Hepatic stellate cell (primary cell): ENCODE results near the gene EPAS1.

Experiments used
- DNase-seq: peaks from one replicate; pipeline ENCODE4 v3.0.0; 2011; ENCODE audit warnings: low spot score

The EPAS1 gene

DNA sequence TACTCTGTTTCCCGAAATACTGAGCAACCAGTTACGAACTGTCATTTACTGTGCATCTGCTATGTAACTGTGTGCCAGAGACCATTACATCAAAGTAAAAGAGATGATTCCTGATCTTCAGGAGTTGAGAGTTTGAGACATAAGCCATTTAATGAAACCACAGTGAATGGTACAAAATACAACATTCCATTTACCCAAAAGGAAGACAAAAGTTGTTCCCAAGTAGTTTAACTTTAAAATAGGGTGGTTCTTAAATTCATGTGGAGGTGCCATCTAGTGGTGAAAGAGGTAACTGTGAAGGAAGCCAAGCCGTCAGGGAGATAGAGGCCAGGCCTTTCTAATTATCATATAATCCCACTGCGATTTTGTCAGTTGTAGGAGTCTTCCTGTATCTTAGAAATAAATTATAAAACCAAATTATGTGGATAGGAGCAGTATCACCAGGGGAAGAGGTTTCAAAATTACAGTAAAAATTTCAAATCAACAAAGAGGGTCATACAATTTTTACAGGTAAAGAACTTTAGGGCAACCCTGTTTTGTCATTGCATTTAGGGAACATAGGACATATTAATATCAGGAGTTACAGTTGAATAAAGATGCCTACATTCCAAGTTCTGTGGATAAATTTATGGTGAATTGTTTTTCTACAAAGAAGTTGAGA, 67.7 kb downstream of the EPAS1 start:
- DNase-seq, result peak; percentile 57

DNA sequence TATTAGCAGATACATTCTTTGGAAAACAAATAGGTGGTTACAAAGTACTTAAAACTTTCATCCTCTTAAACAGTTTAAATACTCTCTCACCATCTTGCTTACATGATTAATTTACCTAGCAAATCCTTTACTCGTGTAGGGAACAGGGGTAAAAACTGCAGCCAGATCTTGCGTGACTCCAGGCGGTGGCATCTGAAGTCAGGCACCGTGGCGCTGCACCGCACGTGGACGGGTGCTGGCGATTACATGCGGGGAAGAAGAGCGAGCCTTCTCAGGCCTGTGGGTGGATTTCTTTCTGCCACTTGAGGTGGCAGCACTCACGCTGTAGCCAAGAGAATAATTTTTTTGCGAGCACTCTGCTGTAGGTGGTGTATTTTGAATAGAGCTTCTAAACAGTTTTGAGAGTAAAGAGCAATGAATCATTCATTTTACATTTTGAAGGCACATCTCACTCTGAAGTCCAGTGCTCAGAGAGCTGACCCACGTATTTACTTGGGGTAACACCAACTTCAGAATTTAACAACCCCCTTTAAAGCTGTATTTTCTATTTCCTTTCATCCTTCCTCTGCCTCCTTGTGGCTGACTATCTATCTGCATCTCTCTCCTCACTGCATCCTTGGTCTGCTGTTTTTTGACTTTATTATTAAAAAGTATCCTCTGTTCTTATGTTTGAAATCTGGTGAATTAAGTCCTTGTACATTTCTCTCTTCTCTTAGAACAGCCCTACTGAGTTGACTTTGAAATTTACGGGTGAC, 68.9 kb downstream of the EPAS1 start:
- peak; percentile 32 for DNase-seq

DNA sequence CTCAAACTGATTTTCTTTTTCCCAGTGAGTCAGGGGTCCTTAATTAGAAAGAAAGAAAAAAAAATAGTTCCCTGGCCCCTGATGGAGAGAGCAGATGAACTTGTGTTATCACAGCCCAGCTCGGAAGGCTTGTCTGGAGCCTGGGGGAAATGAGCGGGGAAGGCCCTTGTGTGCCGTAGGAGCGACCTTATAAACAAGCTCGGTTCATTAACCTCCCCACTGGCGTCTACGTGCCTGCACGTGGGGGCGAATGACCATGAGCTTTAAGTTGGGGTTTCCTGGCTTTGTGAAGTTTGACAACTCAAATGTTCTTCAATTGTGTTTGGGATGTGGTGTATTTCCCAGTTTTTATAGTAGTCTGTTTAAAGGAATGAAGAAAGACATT, 69.5 kb downstream of the EPAS1 start:
- DNase-seq, result no peak

DNA sequence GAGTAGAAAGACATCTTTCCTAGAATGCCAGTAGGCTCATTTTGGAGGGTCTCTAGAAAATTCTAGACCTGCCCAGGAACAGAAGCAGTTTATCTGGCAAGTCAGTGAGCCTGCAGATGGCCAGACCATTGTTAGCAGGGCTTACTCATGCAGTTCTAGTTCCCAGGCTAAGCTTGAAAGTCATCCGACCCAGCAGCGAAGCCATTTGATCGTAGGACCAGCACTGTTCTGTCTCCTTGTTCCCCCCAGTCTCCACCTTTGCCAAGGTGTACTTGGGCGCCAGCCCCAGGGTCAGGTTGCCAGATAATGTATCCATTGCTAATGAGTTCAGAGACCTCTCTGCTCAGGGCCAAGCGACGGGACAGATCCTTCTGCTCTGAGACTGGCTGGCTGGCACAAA, 70.1 kb downstream of the EPAS1 start:
- no peak for DNase-seq

DNA sequence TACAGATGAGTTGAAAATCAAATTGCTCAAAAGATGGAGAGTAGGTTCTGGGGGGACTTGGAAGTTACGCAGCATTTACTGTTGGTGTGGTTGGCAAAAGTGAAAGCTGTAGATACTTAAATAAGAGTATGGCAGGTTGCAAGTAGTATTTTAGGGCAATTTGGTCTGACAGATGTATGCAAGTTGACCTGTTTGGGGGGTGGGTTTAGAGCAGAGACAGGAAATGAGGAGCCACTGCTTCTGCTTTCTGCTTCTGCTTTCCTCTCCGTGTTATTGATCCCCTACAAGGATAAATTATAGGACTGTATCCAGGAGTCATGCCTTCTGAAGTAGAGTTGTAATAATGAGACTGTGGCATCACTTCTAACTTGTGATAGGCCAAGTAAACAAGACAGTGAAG, 71.2 kb downstream of the EPAS1 start:
- DNase-seq, result no peak

DNA sequence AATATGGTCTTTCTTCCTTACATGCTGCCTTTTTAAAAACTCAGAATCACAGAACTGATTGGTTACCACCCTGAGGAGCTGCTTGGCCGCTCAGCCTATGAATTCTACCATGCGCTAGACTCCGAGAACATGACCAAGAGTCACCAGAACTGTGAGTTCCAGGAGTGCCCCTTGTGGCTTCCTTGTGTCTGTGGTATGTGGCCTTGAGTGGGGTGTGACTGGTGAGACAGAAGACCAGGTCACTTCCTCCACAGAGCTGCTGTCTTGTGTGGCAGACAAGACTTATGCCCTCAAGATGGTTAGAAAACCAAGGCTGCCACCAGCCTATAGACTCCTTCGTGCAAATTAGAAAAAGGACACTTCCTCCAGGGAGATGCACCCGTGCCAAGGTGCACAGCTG, 72.6 kb downstream of the EPAS1 start:
- DNase-seq, result no peak

DNA sequence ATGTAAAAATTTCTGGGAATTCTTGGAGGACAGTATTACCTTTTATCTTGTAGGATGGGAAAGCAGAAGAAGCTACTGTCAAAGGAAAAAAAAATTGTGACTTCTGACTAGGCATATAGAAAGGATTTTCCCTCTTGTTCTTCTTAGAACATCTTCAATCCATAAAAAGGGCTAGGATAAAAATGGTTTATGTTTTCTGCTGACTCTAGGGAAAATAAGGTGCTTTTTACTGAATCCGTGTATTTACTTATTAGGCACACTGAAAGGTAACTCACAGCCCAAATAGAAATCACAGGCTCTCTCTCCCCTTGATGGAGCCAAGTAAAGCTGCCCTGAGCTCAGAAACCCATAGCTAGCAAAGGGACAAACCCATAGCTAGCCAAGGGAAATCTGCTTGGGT, 74.6 kb downstream of the EPAS1 start:
- DNase-seq, result no peak

DNA sequence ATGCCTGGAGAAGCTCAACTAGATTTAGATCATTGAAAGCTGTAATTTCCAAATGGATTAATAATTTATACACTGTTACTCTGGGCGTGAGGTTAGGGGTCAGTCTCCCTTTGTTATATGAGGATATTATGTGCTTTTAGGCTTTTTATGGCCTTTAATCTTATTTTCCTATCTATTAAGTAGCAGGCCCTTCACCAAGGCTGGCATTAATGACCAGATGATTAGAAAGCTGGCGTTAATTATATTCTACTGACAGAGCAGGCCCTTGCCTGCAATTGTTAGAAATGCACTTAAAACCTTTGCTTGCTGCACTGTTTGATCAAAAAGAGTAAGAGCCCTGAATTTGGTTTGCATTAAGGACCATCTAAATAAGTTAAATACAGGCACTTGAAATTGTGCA, 75.3 kb downstream of the EPAS1 start:
- DNase-seq, result no peak

DNA sequence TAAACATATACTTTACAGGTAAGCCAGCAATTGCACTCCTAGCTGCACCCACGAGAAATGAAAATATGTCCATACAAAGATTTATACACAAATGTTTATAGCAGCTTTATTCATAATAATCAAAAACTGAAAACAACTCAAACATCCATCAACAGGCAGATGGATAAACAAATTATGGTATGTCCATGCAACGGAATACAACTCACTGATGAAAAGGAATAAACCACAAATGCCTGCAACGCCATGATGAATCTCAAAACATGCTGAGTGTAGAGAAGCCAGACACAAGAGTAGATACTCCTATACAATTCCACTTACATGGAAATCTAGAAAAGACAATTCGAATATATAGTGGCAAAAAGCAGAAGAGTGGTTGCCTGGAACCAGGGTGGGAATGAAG, 76.0 kb downstream of the EPAS1 start:
- no peak for DNase-seq

DNA sequence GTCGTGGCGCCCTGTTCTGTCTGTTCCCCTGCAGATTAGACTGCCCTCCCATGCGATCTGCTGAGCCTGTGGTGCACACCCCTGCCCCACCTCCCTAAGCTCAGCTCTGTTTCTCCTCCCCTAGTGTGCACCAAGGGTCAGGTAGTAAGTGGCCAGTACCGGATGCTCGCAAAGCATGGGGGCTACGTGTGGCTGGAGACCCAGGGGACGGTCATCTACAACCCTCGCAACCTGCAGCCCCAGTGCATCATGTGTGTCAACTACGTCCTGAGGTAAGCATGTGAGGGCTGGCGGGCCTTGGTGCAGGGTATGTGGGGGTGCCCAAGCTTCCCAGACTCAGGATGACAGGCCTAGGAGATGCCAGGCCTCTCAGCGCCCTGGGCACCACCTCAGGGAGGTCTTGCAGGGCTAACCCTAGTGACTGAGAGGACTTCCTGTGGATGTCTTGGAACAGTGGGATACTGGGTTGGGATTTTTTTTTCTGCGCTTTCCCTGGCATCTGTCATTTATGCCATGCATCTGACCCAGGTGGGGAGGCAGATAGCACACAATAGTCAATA, 78.4 kb downstream of the EPAS1 start:
- DNase-seq, result no peak

DNA sequence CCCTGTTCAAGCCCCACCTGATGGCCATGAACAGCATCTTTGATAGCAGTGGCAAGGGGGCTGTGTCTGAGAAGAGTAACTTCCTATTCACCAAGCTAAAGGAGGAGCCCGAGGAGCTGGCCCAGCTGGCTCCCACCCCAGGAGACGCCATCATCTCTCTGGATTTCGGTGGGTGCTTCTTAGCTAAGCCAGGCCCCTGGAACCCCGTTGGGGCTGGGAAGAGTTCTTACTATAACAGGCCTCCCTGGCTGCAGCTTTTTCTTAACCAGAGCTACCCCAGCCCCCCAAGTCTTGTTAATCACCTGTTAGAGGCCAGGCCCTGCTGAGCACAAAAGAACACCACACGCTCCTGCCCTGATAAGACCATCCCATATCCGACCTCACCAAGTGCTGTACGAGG, 79.4 kb downstream of the EPAS1 start:
- DNase-seq, result no peak

DNA sequence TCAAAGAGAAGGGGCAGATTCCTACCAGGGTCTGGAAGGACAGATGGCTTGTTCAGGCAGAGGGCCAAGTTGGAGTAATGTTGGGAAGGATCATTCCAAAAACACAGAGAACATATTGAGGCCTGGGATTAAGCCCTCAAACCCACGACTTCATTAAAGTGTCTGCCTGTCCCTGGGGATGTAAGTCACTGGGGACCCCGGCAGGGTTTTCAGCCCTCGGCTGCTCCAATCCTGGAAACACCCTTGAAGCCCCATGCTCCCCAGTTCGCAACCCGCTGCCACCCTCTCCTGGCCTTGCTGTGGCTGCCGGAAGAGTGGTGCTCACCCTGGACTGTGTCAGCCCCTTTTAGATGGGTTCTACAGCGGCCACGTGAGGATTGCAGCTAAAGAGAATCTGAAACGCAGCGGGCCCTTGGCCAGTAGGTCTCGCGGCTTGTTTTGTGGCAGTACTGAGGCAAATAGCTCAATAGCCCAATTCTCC, 79.9 kb downstream of the EPAS1 start:
- DNase-seq, result peak; percentile 39

DNA sequence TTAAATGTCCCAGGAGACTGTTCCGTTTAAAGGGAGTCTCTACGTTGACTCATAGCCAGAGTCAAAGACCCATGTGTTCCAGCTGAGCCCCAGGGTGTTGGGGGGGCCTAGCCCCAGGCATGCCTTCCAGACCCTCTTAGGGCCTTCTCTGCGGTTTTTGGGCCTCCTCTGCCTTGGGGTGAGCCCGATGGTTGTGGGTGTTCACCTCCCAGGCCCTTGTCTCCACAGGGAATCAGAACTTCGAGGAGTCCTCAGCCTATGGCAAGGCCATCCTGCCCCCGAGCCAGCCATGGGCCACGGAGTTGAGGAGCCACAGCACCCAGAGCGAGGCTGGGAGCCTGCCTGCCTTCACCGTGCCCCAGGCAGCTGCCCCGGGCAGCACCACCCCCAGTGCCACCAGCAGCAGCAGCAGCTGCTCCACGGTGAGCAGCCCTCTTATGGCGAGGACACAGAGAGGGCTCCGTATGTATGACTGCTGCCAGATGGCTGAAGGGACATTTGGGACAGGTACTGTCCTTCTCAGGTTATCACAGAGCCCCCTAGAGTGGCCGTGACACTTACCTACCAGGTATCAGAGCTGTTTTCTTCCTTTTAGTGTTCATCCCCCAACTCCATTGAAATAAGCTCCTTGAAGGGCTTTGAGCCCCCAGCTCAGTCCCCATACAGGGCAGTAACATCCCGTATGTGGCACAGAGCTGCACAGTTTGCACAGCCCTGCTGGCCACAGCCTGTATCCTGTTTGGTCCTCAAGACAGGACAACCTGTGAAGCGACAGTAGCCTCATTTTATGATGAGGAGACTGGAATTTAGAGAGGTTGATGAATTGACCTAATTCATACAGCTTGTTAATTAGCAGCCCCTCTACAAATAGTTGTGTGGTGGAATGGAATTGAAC, 80.7 kb downstream of the EPAS1 start:
- DNase-seq, result no peak

DNA sequence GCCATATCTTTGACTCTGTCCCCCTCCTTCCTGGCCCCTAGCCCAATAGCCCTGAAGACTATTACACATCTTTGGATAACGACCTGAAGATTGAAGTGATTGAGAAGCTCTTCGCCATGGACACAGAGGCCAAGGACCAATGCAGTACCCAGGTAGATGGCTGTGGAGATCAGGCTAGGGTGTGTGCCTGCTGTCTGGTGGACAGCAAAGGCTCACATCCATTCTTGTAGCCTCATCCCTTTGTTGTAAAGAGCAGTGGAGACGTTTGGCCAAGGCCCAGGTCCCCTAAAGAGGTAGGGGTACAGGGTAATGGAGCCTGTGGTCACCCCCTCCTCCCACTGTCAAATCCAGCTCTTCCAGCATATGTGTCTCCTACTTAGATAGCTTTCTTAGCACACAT, 81.4 kb downstream of the EPAS1 start:
- DNase-seq, result no peak

DNA sequence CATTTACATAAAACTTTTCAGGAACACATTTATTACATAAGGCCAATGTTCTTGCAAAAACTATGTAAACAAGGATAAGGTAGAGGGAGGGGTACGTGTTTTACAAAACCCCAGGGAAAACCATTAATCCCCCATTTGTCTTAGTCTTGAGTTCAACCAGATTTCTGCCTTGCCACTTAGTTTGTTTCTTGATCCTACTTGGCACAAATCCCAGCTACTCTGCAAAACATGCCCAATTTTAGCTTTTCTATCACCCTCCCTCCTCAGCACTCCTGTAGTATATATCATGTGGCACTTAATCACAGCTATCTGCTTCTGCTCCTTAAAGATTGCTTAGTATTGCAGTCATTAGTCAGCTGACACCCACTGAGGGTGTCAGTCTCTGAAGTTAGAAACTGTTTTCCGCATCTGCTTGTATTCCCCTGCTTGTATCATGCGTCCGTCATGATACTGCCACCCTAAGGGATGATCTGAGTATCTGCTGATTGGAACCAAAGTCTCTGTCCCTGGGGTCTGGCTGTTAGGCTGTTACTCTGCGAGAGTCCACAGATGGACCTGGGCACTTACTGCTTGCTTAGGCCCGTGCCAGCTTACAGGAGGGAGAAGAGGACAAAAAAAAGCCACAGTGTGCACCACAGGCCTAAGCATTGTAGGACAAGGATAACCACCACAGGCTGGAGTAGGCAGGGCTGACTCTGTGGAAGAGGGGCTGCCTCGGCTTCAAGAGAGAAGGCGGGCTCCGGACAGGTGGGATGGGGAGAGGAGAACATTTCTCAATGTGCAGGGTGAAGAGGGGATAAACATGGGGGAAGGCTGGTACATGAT, 82.2 kb downstream of the EPAS1 start:
- no peak for DNase-seq

DNA sequence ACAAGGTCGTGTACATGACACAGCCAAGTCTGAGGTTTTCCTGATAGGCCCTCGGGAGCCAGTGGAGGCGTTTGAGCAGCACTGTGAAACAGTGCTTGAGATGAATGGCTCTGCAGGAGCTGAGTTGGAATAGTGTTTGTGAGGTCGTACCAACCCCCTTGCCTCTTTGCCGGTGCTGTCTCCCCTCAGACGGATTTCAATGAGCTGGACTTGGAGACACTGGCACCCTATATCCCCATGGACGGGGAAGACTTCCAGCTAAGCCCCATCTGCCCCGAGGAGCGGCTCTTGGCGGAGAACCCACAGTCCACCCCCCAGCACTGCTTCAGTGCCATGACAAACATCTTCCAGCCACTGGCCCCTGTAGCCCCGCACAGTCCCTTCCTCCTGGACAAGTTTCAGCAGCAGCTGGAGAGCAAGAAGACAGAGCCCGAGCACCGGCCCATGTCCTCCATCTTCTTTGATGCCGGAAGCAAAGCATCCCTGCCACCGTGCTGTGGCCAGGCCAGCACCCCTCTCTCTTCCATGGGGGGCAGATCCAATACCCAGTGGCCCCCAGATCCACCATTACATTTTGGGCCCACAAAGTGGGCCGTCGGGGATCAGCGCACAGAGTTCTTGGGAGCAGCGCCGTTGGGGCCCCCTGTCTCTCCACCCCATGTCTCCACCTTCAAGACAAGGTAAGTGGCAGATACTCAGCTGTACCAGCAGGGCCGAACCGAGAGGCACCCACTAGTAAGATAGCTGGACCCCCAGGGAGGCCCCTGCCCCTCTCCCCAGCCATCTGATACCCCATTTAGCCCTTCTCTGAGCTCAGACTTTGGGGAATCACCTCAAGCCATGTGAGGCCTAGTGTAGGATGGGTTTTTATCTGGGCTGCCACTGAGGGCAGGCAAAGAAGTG, 83.1 kb downstream of the EPAS1 start:
- no peak for DNase-seq

DNA sequence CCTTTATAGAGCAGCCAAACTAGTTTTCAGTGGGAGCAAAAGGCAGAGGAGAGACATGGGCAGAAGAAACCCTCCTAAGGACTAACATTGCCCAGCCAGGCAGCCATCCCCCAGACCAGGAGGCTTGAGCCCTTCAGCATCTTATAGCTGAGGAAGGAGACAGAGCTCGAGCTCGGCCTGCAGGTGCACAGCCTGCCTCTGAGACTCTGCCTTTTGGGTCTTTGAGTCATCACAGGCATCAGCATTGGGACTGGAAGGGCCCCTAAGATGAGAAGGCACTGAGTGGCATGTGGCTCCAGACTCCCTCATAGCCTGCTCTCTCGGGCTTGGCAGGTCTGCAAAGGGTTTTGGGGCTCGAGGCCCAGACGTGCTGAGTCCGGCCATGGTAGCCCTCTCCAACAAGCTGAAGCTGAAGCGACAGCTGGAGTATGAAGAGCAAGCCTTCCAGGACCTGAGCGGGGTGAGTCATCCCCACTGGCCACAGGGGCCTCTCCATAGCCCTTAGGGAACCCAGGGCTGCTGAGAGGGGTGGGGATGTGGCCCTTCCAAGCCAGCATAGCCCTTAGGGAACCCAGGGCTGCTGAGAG, 84.1 kb downstream of the EPAS1 start:
- no peak for DNase-seq

DNA sequence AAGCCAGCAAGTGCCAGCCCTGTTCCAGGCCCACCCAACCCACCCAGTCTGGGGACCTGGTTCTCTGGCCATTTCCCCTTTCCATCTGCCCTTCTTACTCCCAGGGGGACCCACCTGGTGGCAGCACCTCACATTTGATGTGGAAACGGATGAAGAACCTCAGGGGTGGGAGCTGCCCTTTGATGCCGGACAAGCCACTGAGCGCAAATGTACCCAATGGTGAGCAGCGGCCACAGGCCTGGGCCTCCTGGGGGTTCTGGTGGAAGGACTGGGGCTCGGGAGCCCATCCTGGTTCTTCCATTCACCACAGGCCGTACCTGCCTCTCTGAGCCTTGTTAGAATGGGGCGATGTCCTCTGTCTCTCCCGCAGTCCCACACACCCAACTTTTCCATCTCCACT, 84.7 kb downstream of the EPAS1 start:
- DNase-seq, result no peak

DNA sequence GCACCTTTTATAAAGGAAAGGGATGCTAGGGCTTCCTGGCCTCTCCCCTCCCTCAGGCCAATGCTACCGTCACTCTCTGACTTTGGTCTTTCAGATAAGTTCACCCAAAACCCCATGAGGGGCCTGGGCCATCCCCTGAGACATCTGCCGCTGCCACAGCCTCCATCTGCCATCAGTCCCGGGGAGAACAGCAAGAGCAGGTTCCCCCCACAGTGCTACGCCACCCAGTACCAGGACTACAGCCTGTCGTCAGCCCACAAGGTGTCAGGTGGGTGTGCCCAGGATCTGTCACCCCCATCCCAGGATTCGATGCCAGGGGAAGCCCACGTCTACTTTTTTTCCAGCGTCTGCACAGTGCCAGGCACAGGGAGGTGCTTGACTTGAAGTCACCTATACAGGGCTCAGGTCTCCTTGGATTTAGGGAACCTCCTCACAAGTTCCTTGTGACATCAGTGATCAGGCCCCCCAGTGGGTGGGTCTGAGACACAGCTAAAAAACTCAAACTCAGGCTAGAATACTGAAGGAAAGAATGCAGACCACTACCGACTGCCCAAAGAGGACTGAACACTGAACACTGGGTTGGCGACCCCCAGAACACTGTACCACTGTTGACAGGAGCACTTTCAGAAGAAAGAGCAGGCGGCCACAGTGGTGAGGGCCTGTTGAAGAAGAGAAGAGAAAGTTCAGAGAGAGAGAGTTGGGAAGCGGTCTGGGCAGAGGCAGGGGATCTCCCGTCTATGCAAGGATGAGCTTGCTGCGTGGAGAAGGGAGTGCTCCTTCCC, 85.3 kb downstream of the EPAS1 start:
- no peak for DNase-seq

DNA sequence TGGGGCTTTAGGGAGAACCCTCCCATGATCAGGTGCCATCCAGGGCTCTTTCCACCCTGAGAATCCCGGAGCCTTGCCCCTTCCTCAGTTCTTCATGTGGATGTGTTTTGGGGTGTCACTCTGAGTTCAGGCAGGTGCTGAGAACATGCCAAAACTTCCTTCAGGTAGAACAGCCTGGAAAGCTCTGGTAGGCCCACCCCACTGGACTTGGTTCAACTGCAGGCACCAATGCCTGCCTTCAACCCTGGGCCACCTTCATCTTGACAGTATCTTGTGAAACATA, 85.8 kb downstream of the EPAS1 start:
- DNase-seq, result no peak
